ENCODE results near the gene CCT6B. TPM values are rescaled to one million over a fixed set of nuclear protein-coding genes. Genes with fewer than 3 reads are reported as not detected.

The CCT6B gene
- total RNA-seq, 1 donor from 2014 or later: 3.0 TPM

- Mint-ChIP-seq H3K36me3 (ENCODE audit: low read depth) (no peaks in the 10 kb centered on the region), H3K9me3 (ENCODE audit: low read depth) (peaks cover 6% of the 10 kb centered on the region), H3K27ac (ENCODE audit: unreplicated experiment) (no peak overlapping the region), H3K4me1 (ENCODE audit: low read depth) (no peaks in the 10 kb centered on the region), H3K4me3 (ENCODE audit: unreplicated experiment) (no peak overlapping the region), H3K27me3 (ENCODE audit: low read depth) (peaks cover 41% of the 10 kb centered on the region)
- no peak for DNase-seq (ENCODE audit: low spot score)
- no peak for TF ChIP-seq CTCF (IDR thresholded peaks at IDR 0.05)
Measured at GRCh38 chr17:34883106-34884000, 77.9 kb downstream of the CCT6B start.

DNA sequence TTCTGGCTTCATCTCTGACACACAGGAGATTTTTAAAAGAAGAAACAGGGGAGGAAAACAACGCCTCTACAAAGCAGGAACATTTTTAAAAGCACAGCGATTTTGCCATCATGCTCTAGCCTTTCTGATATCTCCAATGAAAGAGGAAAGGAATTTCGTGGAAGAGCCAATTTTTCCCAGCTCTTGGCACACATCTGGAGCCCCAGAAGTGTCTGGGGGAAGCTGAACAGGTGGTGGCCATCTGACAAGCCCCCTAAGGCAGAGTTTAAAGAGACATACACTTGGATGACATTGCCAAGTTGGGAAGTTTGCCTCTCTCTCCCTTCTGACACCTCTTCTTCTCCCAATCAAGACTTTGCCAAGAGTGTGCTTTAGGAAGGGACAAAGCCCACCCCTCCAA, 82.1 kb downstream of the CCT6B start:
- Mint-ChIP-seq H3K9me3 (ENCODE audit: low read depth) (peaks cover 6% of the 10 kb centered on the region), H3K36me3 (ENCODE audit: low read depth) (no peaks in the 10 kb centered on the region), H3K4me3 (ENCODE audit: unreplicated experiment) (no peak overlapping the region), H3K4me1 (ENCODE audit: low read depth) (no peaks in the 10 kb centered on the region), H3K27ac (ENCODE audit: unreplicated experiment) (no peak overlapping the region), H3K27me3 (ENCODE audit: low read depth) (peaks cover 23% of the 10 kb centered on the region)
- no peak for DNase-seq (ENCODE audit: low spot score)
- TF ChIP-seq CTCF (IDR thresholded peaks at IDR 0.05): no peak

Other genes with a start within 250 kb of the CCT6B start
- gene ZNF830, start 80 bp upstream of the CCT6B start, total RNA-seq: 12.0 to 16.0 TPM (median 12.3 TPM) in 3 replicates
- 26.0 to 40.4 TPM (median 28.8 TPM) in 3 replicates for gene LIG3, start 19.1 kb upstream of the CCT6B start, total RNA-seq
- 11.1 to 16.5 TPM (median 14.0 TPM) in 3 replicates for gene RFFL, start 102.2 kb upstream of the CCT6B start, total RNA-seq
- gene RAD51D, start 158.4 kb upstream of the CCT6B start, total RNA-seq: 11.1 to 13.4 TPM (median 11.2 TPM) in 3 replicates
- gene FNDC8, start 160.2 kb upstream of the CCT6B start, total RNA-seq: not detected in 3 replicates
- 10.2 to 12.7 TPM (median 12.0 TPM) in 3 replicates for gene NLE1, start 180.8 kb upstream of the CCT6B start, total RNA-seq
- not detected in 3 replicates for gene UNC45B, start 186.4 kb upstream of the CCT6B start, total RNA-seq
- not detected in 3 replicates for gene SLC35G3, start 232.9 kb upstream of the CCT6B start, total RNA-seq

All from chondrocyte (in vitro differentiated cells).